GM19324 (cell line): ENCODE measurements around the gene ABCA5.
"Not testable (repeated sequence)": the region's sequence is repeated elsewhere in the genome, so short reads cannot be mapped to it uniquely, and the experiment has no call there.

Source experiments
- ATAC-seq: cut with Tn5 transposase; IDR thresholded peaks from one replicate; pipeline ENCODE4 v1.9.1; 2021; ENCODE audit warnings: mild to moderate bottlenecking, moderate library complexity; ENCODE audit not compliant: unreplicated experiment, low FRiP score

Gene ABCA5

DNA sequence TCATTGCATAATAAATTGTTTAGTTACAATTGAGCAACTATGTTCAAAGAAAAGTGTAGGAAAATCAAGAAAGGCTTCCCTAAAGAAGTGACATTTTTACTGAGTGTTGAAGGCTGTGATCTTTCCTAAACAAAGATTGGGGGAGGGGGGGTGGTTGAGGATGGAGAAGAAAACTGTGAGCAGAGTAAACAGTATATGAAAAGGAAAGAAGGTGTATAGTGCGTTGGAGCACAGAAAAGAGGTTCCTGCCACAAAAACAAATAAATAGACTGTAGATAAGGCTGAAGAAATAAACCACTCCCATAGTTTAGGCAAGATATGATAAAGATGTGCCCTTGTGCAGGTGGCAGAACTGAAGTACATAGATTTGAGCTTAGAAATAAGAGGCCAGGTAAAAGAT, 106.8 kb downstream of the ABCA5 start:
- no peak for ATAC-seq

DNA sequence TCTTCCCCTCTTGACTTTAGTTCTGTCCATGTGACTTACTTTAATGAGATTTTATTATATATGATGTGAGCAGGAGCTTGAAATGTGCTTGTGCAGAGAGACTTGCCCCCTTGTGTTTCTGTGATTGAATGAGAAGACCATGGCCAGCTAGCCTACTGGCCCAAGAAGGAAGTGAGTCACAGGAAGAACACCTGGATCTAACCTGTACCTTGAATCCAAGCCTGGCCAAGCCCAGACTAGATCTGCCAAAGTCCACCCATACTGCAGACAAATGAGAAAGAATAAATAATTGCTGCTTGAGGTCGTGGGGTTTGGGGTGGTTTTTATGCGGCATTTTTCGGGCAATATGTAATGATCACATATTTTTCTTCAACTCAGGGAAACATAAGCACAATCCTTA, 107.9 kb downstream of the ABCA5 start:
- no peak for ATAC-seq

- no peak for ATAC-seq
Measured at GRCh38 chr17:69213059-69213813, 113.7 kb downstream of the ABCA5 start.

DNA sequence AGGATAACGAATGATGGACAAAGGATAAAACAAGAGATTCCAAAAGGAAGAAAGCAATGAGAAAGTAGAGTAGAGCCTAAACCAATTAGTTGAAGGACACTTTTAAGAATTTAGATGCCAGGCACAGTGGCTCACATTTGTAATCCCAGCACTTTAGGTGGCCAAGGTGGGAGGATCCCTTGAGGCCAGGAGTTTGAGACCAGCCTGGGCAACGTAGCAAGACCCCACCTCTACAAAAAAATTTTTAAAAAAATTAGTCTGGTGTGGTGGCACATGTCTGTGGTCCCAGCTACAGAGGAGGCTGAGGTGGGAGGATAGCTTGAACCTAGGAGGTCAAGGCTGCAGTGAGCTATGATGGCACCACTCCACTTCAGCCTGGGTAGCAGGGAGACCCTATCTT, 118.3 kb downstream of the ABCA5 start:
- ATAC-seq, result no peak

- no peak for ATAC-seq
Measured at GRCh38 chr17:69207151-69207550, 119.8 kb downstream of the ABCA5 start.

DNA sequence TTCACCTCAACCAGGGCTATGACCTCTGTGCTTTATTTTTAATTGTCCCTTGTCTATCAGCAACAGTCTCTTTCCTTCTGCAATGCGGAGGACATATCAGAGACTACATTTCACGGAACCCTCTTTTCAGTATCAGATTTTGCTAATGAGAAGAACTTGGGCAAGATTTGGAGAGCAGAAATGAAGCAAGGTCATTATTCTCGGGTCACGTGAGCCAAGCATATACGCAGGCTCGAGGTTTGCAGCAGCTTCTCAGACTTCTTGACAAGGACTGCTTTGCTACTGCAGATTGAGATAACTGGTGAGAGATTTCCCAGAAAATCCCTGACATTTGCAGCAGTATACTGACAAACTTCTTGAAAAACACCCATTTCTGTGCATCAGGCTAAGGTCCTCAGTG, 128.7 kb downstream of the ABCA5 start:
- ATAC-seq, result no peak

- ATAC-seq, result not testable (repeated sequence)
Measured at GRCh38 chr17:69196105-69196653, 130.8 kb downstream of the ABCA5 start.
